ENCODE data around the gene GLG1. TPM values are rescaled to one million over a fixed set of nuclear protein-coding genes. Genes with fewer than 3 reads are reported as not detected.

The GLG1 gene
- total RNA-seq, 1 experiment from 2014 or later: 135 TPM

- WGBS (ENCODE audit: extremely low coverage, insufficient read length, low lambda C conversion rate): no CpG with 5 or more reads among the region's 2 CpGs
- Histone ChIP-seq H2BK15ac (ENCODE audit: low read depth, low read length) (no peak overlapping the region), H4K91ac (ENCODE audit: insufficient read length, low read depth, low read length) (no peak overlapping the region), H3K9ac (ENCODE audit: extremely low read depth, insufficient read length, low read length) (no peak overlapping the region), H3K79me1 (ENCODE audit: insufficient read depth, low read depth, low read length, poor library complexity, severe bottlenecking) (peaks cover 18% of the 10 kb centered on the region), H3K23me2 (ENCODE audit: insufficient read length, low read depth, low read length, poor library complexity, severe bottlenecking) (no peaks in the 10 kb centered on the region), H3K27me3 (ENCODE audit: insufficient read depth, low read length) (no peaks in the 10 kb centered on the region), H3T11ph (ENCODE audit: low read length) (no peak overlapping the region), H2BK12ac (ENCODE audit: insufficient read length, low read depth, low read length) (no peak overlapping the region), H4K5ac (ENCODE audit: insufficient read length, low read depth, low read length) (no peak overlapping the region), H4K20me1 (ENCODE audit: control insufficient read depth, insufficient read depth, insufficient read length) (no peaks in the 10 kb centered on the region), H3K9me3 (ENCODE audit: control insufficient read depth, low read depth, low read length) (no peaks in the 10 kb centered on the region), H4K8ac (replicated peaks; ENCODE audit: insufficient read length, low read depth, low read length) (no peak overlapping the region), H3K23ac (ENCODE audit: insufficient read length, low read depth, low read length) (no peak overlapping the region), H3K79me2 (ENCODE audit: insufficient read depth, low read length) (peaks cover 24% of the 10 kb centered on the region; the same call in 1 of the 2 replicates), H3K4me2 (ENCODE audit: insufficient read depth, insufficient read length, low read length) (no peak overlapping the region), H3K14ac (ENCODE audit: insufficient read depth, low read length) (no peak overlapping the region), H3K4me1 (ENCODE audit: insufficient read depth, low read length) (no peaks in the 10 kb centered on the region), H2BK20ac (ENCODE audit: low read depth, low read length, poor library complexity, severe bottlenecking) (no peak overlapping the region), H2AFZ (ENCODE audit: low read length) (no peak overlapping the region), H2BK120ac (ENCODE audit: low read depth, low read length, poor library complexity, severe bottlenecking) (no peak overlapping the region), H3K27ac (ENCODE audit: insufficient read length, low read depth, low read length) (no peak overlapping the region), H3K4ac (ENCODE audit: low read depth, low read length) (no peak overlapping the region), H2AK5ac (ENCODE audit: insufficient read length, low read length) (no peak overlapping the region), H3K18ac (ENCODE audit: insufficient read length, low read depth, low read length) (no peak overlapping the region), H3K56ac (ENCODE audit: insufficient read length, low read depth, low read length) (no peak overlapping the region), H2BK5ac (ENCODE audit: insufficient read length, low read length) (no peak overlapping the region)
- Mint-ChIP-seq H3K27ac (no peak overlapping the region), H3K27me3 (ENCODE audit: low read depth) (no peaks in the 10 kb centered on the region), H3K9me3 (no peaks in the 10 kb centered on the region), H3K36me3 (ENCODE audit: insufficient read depth in 1 of 3, low read depth in 3 of 3) (peaks cover 12 to 22% (median 16%) of the 10 kb centered on the region in 3 experiments; a peak in 6 of 7 replicates), H3K4me3 (no peak overlapping the region), H3K4me1 (peaks cover 5 to 9% of the 10 kb centered on the region in 2 experiments)
- DNase-seq: no peak
- no peak for TF ChIP-seq CTCF (conservative IDR thresholded peaks at IDR 0.05)
Measured at GRCh38 chr16:74596586-74596985, 10.3 kb downstream of the GLG1 start.

All from H9 (cell line).